BE2C (cell line): ENCODE results near the gene IGLL5.

Source experiments
- DNase-seq: peaks from one replicate; pipeline ENCODE4 v3.0.0-alpha.2; 2020
- H3K27me3 ChIP-seq: fragments of 250-450 bp; sonication (Bioruptor Pico); 2 replicates; pipeline ENCODE4 v1.5.1; 2020; ENCODE audit warnings: mild to moderate bottlenecking
- H3K36me3 ChIP-seq: fragments of 250-450 bp; sonication (Bioruptor Pico); 2 replicates; pipeline ENCODE4 v1.5.1; 2020; ENCODE audit warnings: mild to moderate bottlenecking
- H3K4me1 ChIP-seq: fragments of 250-450 bp; sonication (Bioruptor Pico); 2 replicates; pipeline ENCODE4 v1.5.1; 2020
- H3K4me3 ChIP-seq: 2 replicates; pipeline ENCODE4 v1.5.1; 2011; ENCODE audit warnings: low read depth, low read length
- H3K9me3 ChIP-seq: fragments of 250-450 bp; sonication (Bioruptor Pico); 2 replicates; pipeline ENCODE4 v1.5.1; 2020
- TF ChIP-seq, protein P1 (sequence below): IDR thresholded peaks from 2 replicates; pipeline ENCODE4 v1.5.1; 2012; ENCODE audit warnings: mild to moderate bottlenecking, low read depth, low read length

The IGLL5 gene

DNA sequence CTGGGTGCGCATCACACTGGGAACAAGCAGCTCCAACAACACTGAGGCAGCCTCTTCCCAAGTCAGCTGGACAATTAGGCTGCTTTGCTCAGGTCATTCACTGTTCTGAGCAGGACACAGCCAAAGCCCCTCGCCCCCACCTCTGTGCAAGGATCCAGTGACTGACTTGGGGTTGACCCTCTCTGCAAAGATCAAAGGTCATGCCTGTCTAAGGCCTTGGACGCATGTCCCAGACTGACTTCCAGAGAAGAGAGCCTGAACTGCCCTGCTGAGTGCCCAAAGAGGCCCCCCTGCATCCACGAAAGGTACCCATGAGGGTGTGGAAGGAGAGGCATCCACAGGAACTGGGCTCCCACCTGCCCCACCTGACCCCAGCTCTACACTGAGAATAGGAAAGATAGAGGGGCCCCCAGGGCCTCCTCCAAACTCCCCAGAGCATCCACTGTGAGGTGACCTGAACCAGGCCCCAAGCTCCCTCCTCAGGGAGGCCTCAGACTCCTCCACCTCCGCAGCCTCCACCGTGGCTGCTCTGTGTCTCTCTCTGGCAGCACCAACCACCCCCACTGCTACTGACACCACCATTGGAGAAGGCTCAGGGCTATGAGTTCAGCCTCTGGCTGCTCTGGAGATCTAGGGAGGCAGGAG lies 53.5 kb downstream of the IGLL5 start:
- Histone ChIP-seq H3K9me3 (no peaks in the 10 kb centered on the region), H3K36me3 (no peaks in the 10 kb centered on the region), H3K4me3 (no peak overlapping the region), H3K27me3 (no peaks in the 10 kb centered on the region), H3K4me1 (peaks cover 7% of the 10 kb centered on the region; the same call in 1 of the 2 replicates)
- no peak for DNase-seq
- TF ChIP-seq, protein P1, sequence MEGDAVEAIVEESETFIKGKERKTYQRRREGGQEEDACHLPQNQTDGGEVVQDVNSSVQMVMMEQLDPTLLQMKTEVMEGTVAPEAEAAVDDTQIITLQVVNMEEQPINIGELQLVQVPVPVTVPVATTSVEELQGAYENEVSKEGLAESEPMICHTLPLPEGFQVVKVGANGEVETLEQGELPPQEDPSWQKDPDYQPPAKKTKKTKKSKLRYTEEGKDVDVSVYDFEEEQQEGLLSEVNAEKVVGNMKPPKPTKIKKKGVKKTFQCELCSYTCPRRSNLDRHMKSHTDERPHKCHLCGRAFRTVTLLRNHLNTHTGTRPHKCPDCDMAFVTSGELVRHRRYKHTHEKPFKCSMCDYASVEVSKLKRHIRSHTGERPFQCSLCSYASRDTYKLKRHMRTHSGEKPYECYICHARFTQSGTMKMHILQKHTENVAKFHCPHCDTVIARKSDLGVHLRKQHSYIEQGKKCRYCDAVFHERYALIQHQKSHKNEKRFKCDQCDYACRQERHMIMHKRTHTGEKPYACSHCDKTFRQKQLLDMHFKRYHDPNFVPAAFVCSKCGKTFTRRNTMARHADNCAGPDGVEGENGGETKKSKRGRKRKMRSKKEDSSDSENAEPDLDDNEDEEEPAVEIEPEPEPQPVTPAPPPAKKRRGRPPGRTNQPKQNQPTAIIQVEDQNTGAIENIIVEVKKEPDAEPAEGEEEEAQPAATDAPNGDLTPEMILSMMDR = no peak

DNA sequence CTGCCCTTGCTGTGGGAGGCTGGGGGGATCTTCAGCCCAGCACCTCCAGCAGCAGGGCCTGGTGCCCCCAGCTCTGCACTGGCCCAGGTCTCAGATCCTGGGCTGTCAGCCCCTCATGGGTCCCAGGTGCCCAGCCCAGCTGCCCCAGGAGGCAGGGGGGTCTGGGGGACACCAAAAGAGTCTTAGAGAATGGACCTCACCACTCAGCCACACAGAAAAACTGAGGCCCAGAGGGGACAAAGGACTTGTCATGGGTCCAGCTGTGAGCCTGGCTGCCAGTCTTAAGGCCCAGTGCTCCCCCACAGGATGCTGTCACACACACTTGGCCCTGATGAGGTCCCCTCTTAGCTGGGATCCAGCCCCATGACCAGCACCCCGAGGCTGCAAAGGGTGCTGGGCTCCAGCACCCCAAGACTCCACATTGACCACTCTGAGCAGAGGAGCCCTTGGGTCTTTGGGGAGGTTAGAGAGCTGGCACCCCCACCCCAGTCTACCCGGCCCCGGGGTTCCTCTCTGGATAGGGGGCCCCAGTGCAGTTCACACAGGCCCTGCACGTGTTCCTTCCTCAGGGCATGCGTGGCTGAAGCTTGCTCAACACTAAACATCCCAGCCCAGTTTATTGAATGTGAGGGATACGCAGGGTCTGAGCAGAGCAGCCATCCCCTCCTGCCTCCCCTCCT lies 54.4 kb downstream of the IGLL5 start:
- H3K36me3 ChIP-seq = no peaks in the 10 kb centered on the region
- no peak overlapping the region for H3K4me3 ChIP-seq
- H3K9me3 ChIP-seq = no peaks in the 10 kb centered on the region
- no peaks in the 10 kb centered on the region for H3K27me3 ChIP-seq
- peaks cover 7% of the 10 kb centered on the region; the same call in 1 of the 2 replicates for H3K4me1 ChIP-seq
- TF ChIP-seq, protein P1 = no peak
- no peak for DNase-seq

DNA sequence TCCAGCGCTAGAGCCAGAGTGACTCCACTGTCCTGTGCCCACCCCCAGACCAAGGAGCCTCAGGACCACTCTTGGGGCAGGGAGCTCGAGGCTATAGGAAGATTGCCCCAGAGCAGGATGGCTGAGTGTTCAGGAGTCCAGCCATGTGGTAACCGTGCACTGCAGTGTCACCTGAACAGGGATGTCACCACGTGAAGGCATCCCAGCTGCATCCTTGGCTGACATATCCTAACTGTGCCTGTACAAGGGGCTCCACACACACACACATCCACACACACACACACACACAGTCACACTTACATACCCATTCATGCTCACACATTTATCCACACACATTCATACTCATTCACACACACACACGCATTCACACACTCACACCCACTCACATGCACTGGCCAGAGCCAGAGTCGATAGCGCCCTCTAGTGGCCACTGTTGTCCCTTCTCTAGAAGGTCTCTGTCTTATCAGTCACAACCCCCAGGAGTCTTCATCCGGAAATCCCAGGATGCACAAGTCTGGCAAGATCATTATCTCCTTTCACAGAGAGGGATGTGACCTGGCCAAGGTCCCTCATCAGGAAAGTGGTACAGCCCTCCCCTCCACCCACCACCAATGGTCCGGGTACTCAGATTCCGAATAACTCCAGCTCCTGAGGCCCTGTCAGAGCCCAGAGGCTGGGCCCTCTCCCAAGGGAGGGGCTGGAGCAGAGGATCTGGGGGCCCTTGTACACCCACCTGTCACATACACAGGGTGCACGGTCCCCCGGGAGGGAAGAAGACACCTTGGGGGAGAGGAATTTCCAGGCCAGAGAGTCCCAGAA lies 55.1 kb downstream of the IGLL5 start:
- peak; percentile 81 for DNase-seq
- TF ChIP-seq, protein P1 = peak; percentile 95
- Histone ChIP-seq H3K36me3 (no peaks in the 10 kb centered on the region), H3K9me3 (no peaks in the 10 kb centered on the region), H3K4me3 (no peak overlapping the region), H3K27me3 (no peaks in the 10 kb centered on the region), H3K4me1 (peaks cover 7% of the 10 kb centered on the region; the same call in 1 of the 2 replicates)

DNA sequence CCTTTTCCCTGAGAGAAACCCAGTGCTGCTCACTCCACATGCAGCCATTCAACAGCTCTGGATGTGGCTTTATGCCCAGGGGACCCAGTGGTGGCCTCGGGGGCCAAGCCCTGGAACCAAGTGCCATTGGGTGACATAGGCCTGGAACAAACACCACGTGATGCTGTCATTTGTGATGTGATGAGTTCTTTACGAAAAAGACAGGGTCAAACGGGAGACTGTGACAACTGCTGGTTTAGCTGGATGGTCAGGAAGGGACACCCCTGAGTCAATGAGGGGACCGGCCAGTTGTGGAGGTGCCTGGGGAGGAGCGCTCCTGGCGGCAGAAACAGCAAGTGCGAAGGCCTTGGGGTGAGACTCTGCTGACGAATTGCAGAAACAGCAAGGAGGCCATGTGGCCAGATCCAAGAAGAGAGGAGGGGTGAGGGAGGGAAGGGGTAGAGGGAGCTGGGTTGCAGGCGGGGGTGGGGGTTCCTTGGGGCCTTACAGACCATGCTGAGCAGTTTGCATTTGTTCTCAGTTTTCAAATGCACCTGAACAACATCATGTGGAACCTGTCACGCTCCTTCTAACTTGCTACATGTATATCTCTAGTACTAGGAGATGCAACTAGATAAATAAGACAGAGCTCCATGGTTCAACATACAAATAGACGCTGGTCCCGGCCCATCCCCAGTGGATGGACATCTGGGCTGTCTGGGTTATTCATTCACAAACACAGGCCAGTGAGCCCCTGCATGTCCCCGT lies 56.1 kb downstream of the IGLL5 start:
- no peaks in the 10 kb centered on the region for H3K9me3 ChIP-seq
- no peaks in the 10 kb centered on the region for H3K27me3 ChIP-seq
- no peaks in the 10 kb centered on the region for H3K36me3 ChIP-seq
- no peak overlapping the region for H3K4me3 ChIP-seq
- TF ChIP-seq, protein P1 = peak; percentile 15; the same call in 1 of the 2 replicates
- H3K4me1 ChIP-seq = peaks cover 7% of the 10 kb centered on the region; the same call in 1 of the 2 replicates
- DNase-seq = peak; percentile 61

DNA sequence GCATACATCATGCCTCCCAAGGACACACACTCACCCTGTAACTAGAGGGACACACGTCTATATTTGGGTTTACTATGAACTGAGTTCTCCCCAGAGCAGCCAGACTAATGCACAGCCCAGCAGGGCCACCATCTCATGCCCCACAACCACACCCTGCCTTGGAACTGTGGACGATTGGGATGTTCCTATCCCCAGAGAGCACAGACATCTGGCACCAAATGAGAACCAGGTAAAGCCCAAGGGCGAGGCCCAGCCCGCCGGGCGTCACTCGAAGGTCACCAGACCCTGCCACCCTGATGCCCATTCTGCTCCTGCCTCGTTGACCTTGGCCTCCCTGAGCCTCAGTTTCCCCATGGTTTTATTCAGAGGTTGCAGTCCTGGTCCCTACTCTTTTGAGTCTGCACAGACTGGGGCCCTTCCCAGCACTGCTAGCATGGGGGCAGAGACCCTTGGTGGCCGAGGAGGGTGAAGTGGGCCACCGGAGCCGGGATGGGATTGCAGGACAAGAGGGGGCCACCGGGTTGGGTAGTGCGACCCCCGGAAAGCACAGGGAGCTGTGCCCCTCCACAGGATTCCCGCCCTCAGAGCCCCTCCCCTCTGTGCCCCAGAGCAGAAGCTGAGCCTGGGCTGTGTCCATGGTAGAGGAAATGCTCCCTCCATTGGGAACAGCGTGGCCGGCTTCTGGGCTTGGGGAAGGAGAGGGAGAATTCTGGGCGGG lies 56.8 kb downstream of the IGLL5 start:
- Histone ChIP-seq H3K9me3 (no peaks in the 10 kb centered on the region), H3K4me1 (peaks cover 7% of the 10 kb centered on the region; the same call in 1 of the 2 replicates), H3K27me3 (no peaks in the 10 kb centered on the region), H3K4me3 (no peak overlapping the region), H3K36me3 (no peaks in the 10 kb centered on the region)
- TF ChIP-seq, protein P1 = no peak
- DNase-seq = no peak
